BJ (cell line): ENCODE measurements around the gene STK4. TPM values are rescaled to one million over a fixed set of nuclear protein-coding genes. Genes with fewer than 3 reads are reported as not detected.
A peak's percentile ranks its signal among the peaks of the same experiment; 100 is the strongest.

Source experiments
- CTCF ChIA-PET: fragments of 350-600 bp; formaldehyde crosslinking; extraction: SDS; loops from one replicate; lab custom pipeline; 2021; ENCODE audit warnings: antibody characterized with exemption, inconsistent platforms; lab: Yijun Ruan, JAX
- POLR2A ChIA-PET: fragments of 300-600 bp; sonication (Branson Sonifier 250); formaldehyde crosslinking; extraction: SDS; loops from one replicate; lab custom pipeline; 2021; ENCODE audit warnings: antibody characterized with exemption; lab: Charles Lee
- DNase-seq: peaks from one replicate; pipeline ENCODE4 v3.0.0-alpha.2; 2011; ENCODE audit warnings: low read depth
- H3K27me3 ChIP-seq: 2 replicates; pipeline ENCODE4 v1.6.0; 2011; ENCODE audit warnings: low read length; ENCODE audit not compliant: control insufficient read depth, insufficient read depth
- H3K36me3 ChIP-seq: 2 replicates; pipeline ENCODE4 v1.5.1; 2011; ENCODE audit warnings: low read length; ENCODE audit not compliant: control insufficient read depth, insufficient read depth
- H3K4me3 ChIP-seq: 2 replicates; pipeline ENCODE4 v1.5.1; 2011; ENCODE audit warnings: low read depth, mild to moderate bottlenecking, control low read depth, low read length
- CTCF ChIP-seq: IDR thresholded peaks from 2 replicates; pipeline ENCODE4 v1.5.1; 2011; ENCODE audit warnings: low read depth, mild to moderate bottlenecking, control low read depth, inconsistent platforms, low read length, moderate library complexity; ENCODE audit not compliant: insufficient read depth
- polyA plus RNA-seq: library from polyadenylated mRNA; depleted of rRNA; stranded (reverse); fragments of >200 nt; gene quantifications from 2 replicates; pipeline ENCODE4 v1.2.3, GENCODE V29; 2011

Gene STK4
- polyA plus RNA-seq, 1 experiment, result 12.4 TPM

GRCh38 chr20:44943828-44944227, 22.5 kb upstream of the STK4 start:
- ChIA-PET POLR2A (no interaction called here), CTCF (interaction anchor here (1.5 kb wide), 1 partner anchor 15 kb away, joined by 6 read pairs; the partner anchor contains the start of gene TOMM34)
- Histone ChIP-seq H3K4me3 (no peak overlapping the region), H3K36me3 (peaks cover 18% of the 10 kb centered on the region), H3K27me3 (no peaks in the 10 kb centered on the region)
- no peak for DNase-seq
- TF ChIP-seq CTCF, result no peak

GRCh38 chr20:44945261-44945660, 21.1 kb upstream of the STK4 start:
- no peak for DNase-seq
- Histone ChIP-seq H3K36me3 (peaks cover 16% of the 10 kb centered on the region), H3K4me3 (no peak overlapping the region), H3K27me3 (no peaks in the 10 kb centered on the region)
- ChIA-PET POLR2A (no interaction called here), CTCF (interaction anchor here (1.0 to 1.1 kb wide), 2 partner anchors 9 to 166 kb away, joined by 3 to 5 read pairs; no protein-coding TSS in a partner anchor)
- no peak for TF ChIP-seq CTCF

GRCh38 chr20:44946271-44946852, 19.9 kb upstream of the STK4 start:
- Histone ChIP-seq H3K36me3 (peaks cover 21% of the 10 kb centered on the region), H3K27me3 (no peaks in the 10 kb centered on the region), H3K4me3 (no peak overlapping the region)
- POLR2A ChIA-PET, result no interaction called here
- no peak for DNase-seq
- CTCF ChIA-PET, result interaction anchor here (0.8 kb wide), 1 partner anchor 150 kb away, joined by 5 read pairs; no protein-coding TSS in a partner anchor
- TF ChIP-seq CTCF, result no peak

GRCh38 chr20:44948107-44948506, 18.2 kb upstream of the STK4 start:
- TF ChIP-seq CTCF, result no peak
- CTCF ChIA-PET, result interaction anchor here (1.4 to 2.4 kb wide), 3 partner anchors 11 to 346 kb away, joined by 3 to 15 read pairs (median 5); partner anchors contain the start of gene TOMM34
- POLR2A ChIA-PET, result no interaction called here
- DNase-seq, result no peak
- peaks cover 19% of the 10 kb centered on the region for H3K36me3 ChIP-seq
- H3K4me3 ChIP-seq, result no peak overlapping the region
- no peaks in the 10 kb centered on the region for H3K27me3 ChIP-seq

GRCh38 chr20:44948513-44948912, 17.8 kb upstream of the STK4 start:
- DNase-seq, result no peak
- CTCF ChIA-PET, result interaction anchor here (1.4 to 2.4 kb wide), 3 partner anchors 10 to 346 kb away, joined by 3 to 15 read pairs (median 5); partner anchors contain the start of gene TOMM34
- POLR2A ChIA-PET, result no interaction called here
- no peak overlapping the region for H3K4me3 ChIP-seq
- no peaks in the 10 kb centered on the region for H3K27me3 ChIP-seq
- TF ChIP-seq CTCF, result 0 out of 2 replicates have a peak, but pooled peaks have one; percentile 7
- peaks cover 17% of the 10 kb centered on the region for H3K36me3 ChIP-seq
